ENCODE data around the gene TRMT44.
"Not testable (repeated sequence)": the region's sequence is repeated elsewhere in the genome, so short reads cannot be mapped to it uniquely, and the experiment has no call there.

TRMT44 gene

DNA sequence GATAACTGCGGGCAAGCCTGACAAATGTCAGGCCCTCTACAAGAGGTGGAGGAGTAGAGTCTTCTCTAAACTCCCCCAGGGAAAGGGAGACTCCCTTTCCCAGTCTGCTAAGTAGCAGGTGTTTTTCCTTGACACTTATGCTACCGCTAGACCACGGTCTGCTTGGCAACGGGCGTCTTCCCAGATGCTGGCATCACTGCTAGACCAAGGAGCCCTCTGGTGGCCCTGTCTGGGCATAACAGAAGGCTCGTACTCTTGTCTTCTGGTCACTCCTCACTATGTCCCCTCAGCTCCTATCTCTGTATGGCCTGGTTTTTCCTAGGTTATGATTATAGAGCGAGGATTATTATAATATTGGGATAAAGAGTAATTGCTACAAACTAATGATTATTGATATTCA, 33.7 kb upstream of the TRMT44 start:
- not testable (repeated sequence) for H3K18ac ChIP-seq (ENCODE audit: low read length); H2AFZ ChIP-seq (ENCODE audit: insufficient read depth, low read length, poor library complexity); H3K79me1 ChIP-seq (ENCODE audit: low read length); H3K9ac ChIP-seq (ENCODE audit: low read length); H4K91ac ChIP-seq (ENCODE audit: low read depth, low read length); H2AK5ac ChIP-seq (ENCODE audit: low read length); H3K4me2 ChIP-seq (ENCODE audit: low read length); H2BK120ac ChIP-seq (ENCODE audit: insufficient read depth, low read length, poor library complexity); H3K79me2 ChIP-seq (ENCODE audit: control insufficient read depth, insufficient read depth, low read length, poor library complexity); H2BK5ac ChIP-seq (ENCODE audit: low read depth, low read length, poor library complexity); H3K23ac ChIP-seq (ENCODE audit: low read length); H4K8ac ChIP-seq (ENCODE audit: low read depth, low read length); H4K12ac ChIP-seq (ENCODE audit: low read depth, low read length); H2BK12ac ChIP-seq (ENCODE audit: low read length); H3K27ac ChIP-seq (ENCODE audit: low read depth, low read length); H3K14ac ChIP-seq (ENCODE audit: low read length); H3K4me3 ChIP-seq (ENCODE audit: low read depth, low read length); H3K9me3 ChIP-seq (ENCODE audit: insufficient read depth, low read depth, low read length); H3K4ac ChIP-seq (ENCODE audit: low read depth, low read length); H3K4me1 ChIP-seq (ENCODE audit: control insufficient read depth in 1 of 2, insufficient read depth in 2 of 2, low read length in 2 of 2); H3K27me3 ChIP-seq (ENCODE audit: insufficient read depth, low read length)
- DNase-seq, result peak in 1 of 2 donors; percentile 25
- WGBS (ENCODE audit: extremely low coverage, insufficient coverage, insufficient read length), result no CpG with 5 or more reads among the region's 7 CpGs
- H3K36me3 ChIP-seq (ENCODE audit: control insufficient read depth in 1 of 2, insufficient read depth in 2 of 2, low read length in 2 of 2), result peaks cover 43 to 52% of the 10 kb centered on the region in 2 experiments

DNA sequence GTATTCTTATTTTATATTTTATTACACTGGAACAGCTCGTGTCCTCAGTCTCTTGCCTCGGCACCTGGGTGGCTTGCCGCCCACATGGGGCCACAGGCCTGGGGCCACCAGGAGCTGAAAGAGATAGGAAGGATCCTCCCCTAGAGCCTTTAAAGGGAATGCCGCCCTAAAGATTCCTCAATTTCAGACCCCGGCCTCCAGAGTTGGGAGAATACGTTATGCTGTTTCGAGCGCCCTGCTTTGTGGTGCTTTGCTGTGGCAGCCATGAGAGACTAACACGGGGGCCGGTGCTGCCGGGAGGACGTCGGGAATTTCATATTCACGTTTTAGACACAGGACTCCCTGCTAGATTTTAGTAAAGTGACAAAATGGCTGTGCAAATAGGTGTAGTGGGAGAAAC, 33.3 kb upstream of the TRMT44 start:
- H4K91ac ChIP-seq (ENCODE audit: low read depth, low read length), result no peak overlapping the region
- H3K9ac ChIP-seq (ENCODE audit: low read length), result no peak overlapping the region
- H3K14ac ChIP-seq (ENCODE audit: low read length), result no peak overlapping the region
- no peak for DNase-seq
- no peak overlapping the region for H3K4me2 ChIP-seq (ENCODE audit: low read length)
- WGBS (ENCODE audit: extremely low coverage, insufficient coverage, insufficient read length), result no CpG with 5 or more reads among the region's 14 CpGs
- no peaks in the 10 kb centered on the region for H3K79me2 ChIP-seq (ENCODE audit: control insufficient read depth, insufficient read depth, low read length, poor library complexity)
- no peak overlapping the region for H4K12ac ChIP-seq (ENCODE audit: low read depth, low read length)
- H2AFZ ChIP-seq (ENCODE audit: insufficient read depth, low read length, poor library complexity), result no peak overlapping the region
- H3K79me1 ChIP-seq (ENCODE audit: low read length), result no peaks in the 10 kb centered on the region
- no peak overlapping the region for H2BK5ac ChIP-seq (ENCODE audit: low read depth, low read length, poor library complexity)
- H3K4me1 ChIP-seq (ENCODE audit: control insufficient read depth in 1 of 2, insufficient read depth in 2 of 2, low read length in 2 of 2), result peaks cover 0 to 8% of the 10 kb centered on the region in 2 experiments
- H2BK12ac ChIP-seq (ENCODE audit: low read length), result no peak overlapping the region
- H4K8ac ChIP-seq (ENCODE audit: low read depth, low read length), result no peak overlapping the region
- H2AK5ac ChIP-seq (ENCODE audit: low read length), result no peak overlapping the region
- peaks cover 40 to 52% of the 10 kb centered on the region in 2 experiments for H3K36me3 ChIP-seq (ENCODE audit: control insufficient read depth in 1 of 2, insufficient read depth in 2 of 2, low read length in 2 of 2)
- H3K4me3 ChIP-seq (ENCODE audit: low read depth, low read length), result no peak overlapping the region
- no peak overlapping the region for H3K23ac ChIP-seq (ENCODE audit: low read length)
- no peak overlapping the region for H3K27ac ChIP-seq (ENCODE audit: low read depth, low read length)
- H3K9me3 ChIP-seq (ENCODE audit: insufficient read depth, low read depth, low read length), result peaks cover 5% of the 10 kb centered on the region
- no peak overlapping the region for H3K18ac ChIP-seq (ENCODE audit: low read length)
- no peak overlapping the region for H3K4ac ChIP-seq (ENCODE audit: low read depth, low read length)
- no peak overlapping the region for H2BK120ac ChIP-seq (ENCODE audit: insufficient read depth, low read length, poor library complexity)
- H3K27me3 ChIP-seq (ENCODE audit: insufficient read depth, low read length), result no peaks in the 10 kb centered on the region

GRCh38 chr4:8407756-8408155, 32.8 kb upstream of the TRMT44 start:
- no CpG with 5 or more reads among the region's 9 CpGs for WGBS (ENCODE audit: extremely low coverage, insufficient coverage, insufficient read length)
- Histone ChIP-seq H2BK5ac (ENCODE audit: low read depth, low read length, poor library complexity) (no peak overlapping the region), H3K36me3 (ENCODE audit: control insufficient read depth in 1 of 2, insufficient read depth in 2 of 2, low read length in 2 of 2) (peaks cover 40 to 52% of the 10 kb centered on the region in 2 experiments), H3K4me2 (ENCODE audit: low read length) (no peak overlapping the region), H2BK120ac (ENCODE audit: insufficient read depth, low read length, poor library complexity) (no peak overlapping the region), H2AK5ac (ENCODE audit: low read length) (no peak overlapping the region), H3K79me1 (ENCODE audit: low read length) (no peaks in the 10 kb centered on the region), H4K91ac (ENCODE audit: low read depth, low read length) (no peak overlapping the region), H4K12ac (ENCODE audit: low read depth, low read length) (no peak overlapping the region), H3K79me2 (ENCODE audit: control insufficient read depth, insufficient read depth, low read length, poor library complexity) (no peaks in the 10 kb centered on the region), H3K4me1 (ENCODE audit: control insufficient read depth in 1 of 2, insufficient read depth in 2 of 2, low read length in 2 of 2) (peaks cover 0 to 8% of the 10 kb centered on the region in 2 experiments), H4K8ac (ENCODE audit: low read depth, low read length) (no peak overlapping the region), H3K9ac (ENCODE audit: low read length) (no peak overlapping the region), H3K14ac (ENCODE audit: low read length) (no peak overlapping the region), H3K9me3 (ENCODE audit: insufficient read depth, low read depth, low read length) (peaks cover 5% of the 10 kb centered on the region), H3K27ac (ENCODE audit: low read depth, low read length) (no peak overlapping the region), H3K18ac (ENCODE audit: low read length) (no peak overlapping the region), H3K27me3 (ENCODE audit: insufficient read depth, low read length) (no peaks in the 10 kb centered on the region), H3K4me3 (ENCODE audit: low read depth, low read length) (no peak overlapping the region), H2BK12ac (ENCODE audit: low read length) (no peak overlapping the region), H3K4ac (ENCODE audit: low read depth, low read length) (no peak overlapping the region), H2AFZ (ENCODE audit: insufficient read depth, low read length, poor library complexity) (no peak overlapping the region), H3K23ac (ENCODE audit: low read length) (no peak overlapping the region)
- no peak for DNase-seq

- peaks cover 45 to 58% of the 10 kb centered on the region in 2 experiments for H3K36me3 ChIP-seq (ENCODE audit: control insufficient read depth in 1 of 2, insufficient read depth in 2 of 2, low read length in 2 of 2)
- no peak overlapping the region for H2BK120ac ChIP-seq (ENCODE audit: insufficient read depth, low read length, poor library complexity)
- no peak overlapping the region for H2BK12ac ChIP-seq (ENCODE audit: low read length)
- H3K4me1 ChIP-seq (ENCODE audit: control insufficient read depth in 1 of 2, insufficient read depth in 2 of 2, low read length in 2 of 2), result peaks cover 0 to 8% of the 10 kb centered on the region in 2 experiments
- no peak overlapping the region for H4K12ac ChIP-seq (ENCODE audit: low read depth, low read length)
- peak in 1 of 2 donors; percentile 57 for DNase-seq
- H4K8ac ChIP-seq (ENCODE audit: low read depth, low read length), result no peak overlapping the region
- H2AK5ac ChIP-seq (ENCODE audit: low read length), result no peak overlapping the region
- no peak overlapping the region for H3K18ac ChIP-seq (ENCODE audit: low read length)
- peak overlapping the region; percentile 34 for H3K4me3 ChIP-seq (ENCODE audit: low read depth, low read length)
- H2BK5ac ChIP-seq (ENCODE audit: low read depth, low read length, poor library complexity), result no peak overlapping the region
- no CpG with 5 or more reads among the region's 17 CpGs for WGBS (ENCODE audit: extremely low coverage, insufficient coverage, insufficient read length)
- H3K27ac ChIP-seq (ENCODE audit: low read depth, low read length), result no peak overlapping the region
- H3K27me3 ChIP-seq (ENCODE audit: insufficient read depth, low read length), result no peaks in the 10 kb centered on the region
- no peaks in the 10 kb centered on the region for H3K79me2 ChIP-seq (ENCODE audit: control insufficient read depth, insufficient read depth, low read length, poor library complexity)
- no peak overlapping the region for H3K4ac ChIP-seq (ENCODE audit: low read depth, low read length)
- no peaks in the 10 kb centered on the region for H3K79me1 ChIP-seq (ENCODE audit: low read length)
- no peak overlapping the region for H3K4me2 ChIP-seq (ENCODE audit: low read length)
- no peak overlapping the region for H3K9ac ChIP-seq (ENCODE audit: low read length)
- no peak overlapping the region for H3K14ac ChIP-seq (ENCODE audit: low read length)
- H3K9me3 ChIP-seq (ENCODE audit: insufficient read depth, low read depth, low read length), result peaks cover 5% of the 10 kb centered on the region
- H3K23ac ChIP-seq (ENCODE audit: low read length), result no peak overlapping the region
- H4K91ac ChIP-seq (ENCODE audit: low read depth, low read length), result no peak overlapping the region
- H2AFZ ChIP-seq (ENCODE audit: insufficient read depth, low read length, poor library complexity), result no peak overlapping the region
Measured at GRCh38 chr4:8409264-8410065, 31.1 kb upstream of the TRMT44 start.

Measured in trophoblast cell (in vitro differentiated cells and primary cell).